CMK (cell line): ENCODE measurements around the gene TMEM80.

Source experiments
- DNase-seq: peaks from one replicate; pipeline ENCODE4 v3.0.0-alpha.2; 2010; ENCODE audit warnings: low read depth

TMEM80 gene

DNA sequence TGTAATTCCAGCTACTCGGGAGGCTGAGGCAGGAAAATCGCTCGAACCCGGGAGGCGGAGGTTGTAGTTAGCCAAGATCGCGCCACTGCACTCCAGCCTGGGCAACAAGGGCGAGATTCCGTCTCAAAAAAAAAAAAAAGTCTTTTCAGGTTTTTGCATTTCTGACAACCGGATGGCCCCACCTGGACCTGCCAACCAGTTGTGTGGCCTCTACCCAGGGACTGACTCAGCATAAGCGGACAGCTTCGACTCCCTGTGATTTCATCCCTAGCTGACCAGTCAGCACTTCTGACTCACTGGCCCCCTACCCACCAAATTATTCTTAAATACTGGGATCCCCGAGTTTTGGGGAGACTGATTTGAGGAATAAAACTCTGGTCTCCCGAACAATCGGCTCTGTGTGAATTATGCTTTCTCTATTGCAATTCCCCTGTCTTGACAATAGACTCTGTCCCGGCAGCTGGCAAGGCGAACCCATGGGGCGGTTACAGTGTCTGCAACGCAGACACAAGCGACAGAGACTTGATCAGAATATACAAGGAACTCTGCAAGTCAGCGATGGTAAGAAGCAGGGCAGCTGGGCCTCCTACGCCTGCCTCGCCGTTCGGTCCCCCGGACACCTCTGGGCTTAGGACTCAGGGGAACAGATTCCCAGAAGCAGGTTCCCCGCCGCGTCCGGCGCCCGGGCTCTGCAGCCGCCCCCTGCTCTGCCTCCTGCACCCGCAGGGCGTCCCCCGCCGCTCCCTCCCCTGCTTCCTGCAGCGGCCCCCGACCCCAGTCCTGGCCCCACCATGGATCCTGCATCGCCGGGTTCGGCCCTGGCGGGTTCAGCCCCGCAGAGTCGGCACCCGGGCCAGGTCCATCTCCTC lies 50.9 kb downstream of the TMEM80 start:
- no peak for DNase-seq

DNA sequence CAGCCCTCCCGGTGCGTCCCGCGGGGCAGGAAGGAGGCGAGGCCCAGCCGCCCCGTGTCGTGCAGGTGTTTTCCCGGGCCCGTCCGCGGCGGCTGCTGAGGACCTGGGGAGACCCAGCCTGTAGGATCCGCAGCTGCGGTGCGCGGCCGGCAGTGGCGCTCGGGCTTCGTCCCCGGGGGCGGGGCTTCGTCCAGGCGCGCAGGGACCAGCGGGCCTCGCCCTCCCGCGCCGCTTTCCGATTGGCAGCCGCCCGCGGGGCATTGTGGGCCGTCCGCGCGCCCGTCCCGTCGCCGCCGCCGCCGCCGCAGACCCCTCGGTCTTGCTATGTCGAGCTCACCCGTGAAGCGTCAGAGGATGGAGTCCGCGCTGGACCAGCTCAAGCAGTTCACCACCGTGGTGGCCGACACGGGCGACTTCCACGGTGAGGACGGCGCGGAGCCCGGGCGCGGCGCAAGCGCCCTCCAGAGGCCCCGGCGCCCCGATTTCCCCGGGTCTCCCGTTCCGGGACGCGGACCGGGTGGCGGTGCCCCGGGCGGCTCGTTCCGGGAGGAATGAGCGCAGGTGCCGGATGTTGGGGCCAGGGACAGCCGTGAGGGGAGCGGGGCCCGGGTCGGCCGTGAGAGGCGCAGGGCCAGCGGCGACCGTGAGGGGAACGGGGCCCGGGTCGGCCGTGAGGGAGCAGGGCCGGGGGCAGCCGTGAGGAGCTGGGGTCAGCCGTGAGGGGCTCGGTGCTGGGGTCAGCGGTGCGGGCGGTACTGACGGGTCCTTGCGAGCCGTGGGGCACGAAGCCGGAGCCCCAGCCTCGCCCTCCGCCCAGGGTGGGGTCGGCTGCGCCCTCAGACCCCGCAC lies 51.8 kb downstream of the TMEM80 start, which contains the start of gene TALDO1:
Gene TALDO1, plus strand, starts transcription at position 307 of the 849 bp plus-strand sequence. Its CDS starts 18 bp downstream, at position 325.
- no peak for DNase-seq

DNA sequence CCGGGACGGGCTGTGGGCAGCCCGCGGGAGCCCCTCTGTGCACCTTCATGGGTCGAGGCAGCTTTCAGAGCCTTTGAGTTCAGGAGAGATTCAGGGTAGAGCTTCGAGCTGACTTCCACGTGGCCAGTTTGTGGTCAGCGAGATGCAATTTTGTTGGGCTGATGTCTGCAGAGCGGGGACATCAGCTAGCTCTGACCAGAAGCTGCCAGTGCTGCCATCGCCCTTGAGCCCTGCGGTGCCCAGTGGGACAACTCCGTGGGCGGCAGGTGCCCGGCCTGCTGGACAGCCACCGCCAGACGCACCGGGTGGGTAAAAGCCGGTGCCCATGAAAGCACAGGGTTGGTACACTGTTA lies 52.4 kb downstream of the TMEM80 start:
- no peak for DNase-seq

DNA sequence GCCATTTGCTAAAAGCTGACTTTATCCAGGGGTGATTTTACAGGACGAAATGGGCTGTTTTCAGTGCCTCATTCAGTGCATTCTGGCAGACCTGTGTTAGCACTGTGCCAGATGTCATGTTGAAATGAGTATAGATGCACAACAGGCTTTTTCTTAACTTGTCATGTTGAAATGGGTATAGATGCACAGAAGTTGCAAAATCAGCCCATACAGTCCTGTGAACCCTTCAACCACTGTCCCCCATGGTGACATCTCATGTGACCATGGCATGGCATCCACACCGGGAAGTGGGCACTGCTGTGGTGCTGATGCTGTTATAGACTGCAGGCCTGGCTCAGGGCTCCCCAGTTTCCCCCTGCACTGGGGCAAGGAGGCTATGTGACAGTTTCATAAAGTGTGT lies 54.1 kb downstream of the TMEM80 start:
- no peak for DNase-seq
